ENCODE results near the gene SCRN2.

The SCRN2 gene

DNA sequence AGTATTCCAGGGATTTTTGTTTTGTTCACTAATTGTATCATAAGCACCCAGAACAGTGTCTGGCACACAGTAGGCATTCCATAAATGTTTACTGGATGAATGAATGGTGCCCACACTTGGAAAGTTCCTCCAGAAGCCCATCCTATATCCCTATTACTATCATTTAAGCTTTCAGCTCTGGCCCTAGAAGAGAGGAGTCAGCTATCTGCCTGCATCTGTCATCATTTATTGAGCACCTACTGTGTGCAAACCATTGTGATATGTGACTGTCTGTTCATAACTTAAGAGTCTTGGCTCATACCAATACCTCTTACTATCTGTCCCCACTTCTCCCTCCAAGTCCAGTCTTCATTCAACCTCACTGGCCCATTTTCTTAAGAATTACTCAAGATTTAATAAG is 30.0 kb upstream of the SCRN2 start:
- no peak for DNase-seq

DNA sequence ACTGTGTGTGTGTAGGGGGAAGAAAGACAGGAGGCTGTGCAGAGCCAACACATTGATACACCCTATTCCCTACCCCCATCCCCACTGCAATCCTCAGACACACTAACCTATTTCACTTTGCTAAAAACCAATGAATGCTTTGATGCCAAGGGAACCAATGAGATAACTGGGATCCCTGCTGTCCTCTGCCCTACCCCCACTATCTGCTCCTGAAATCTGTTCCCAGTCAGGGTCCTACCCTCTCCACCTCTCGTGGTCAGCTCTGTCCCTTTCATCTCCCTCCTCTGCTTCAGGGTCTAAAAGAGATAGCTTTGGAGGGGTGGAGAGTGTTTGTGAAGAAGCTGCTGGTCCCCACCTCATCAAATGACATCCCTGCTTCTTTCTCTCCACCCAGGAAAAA is 29.0 kb upstream of the SCRN2 start:
- no peak for DNase-seq

DNA sequence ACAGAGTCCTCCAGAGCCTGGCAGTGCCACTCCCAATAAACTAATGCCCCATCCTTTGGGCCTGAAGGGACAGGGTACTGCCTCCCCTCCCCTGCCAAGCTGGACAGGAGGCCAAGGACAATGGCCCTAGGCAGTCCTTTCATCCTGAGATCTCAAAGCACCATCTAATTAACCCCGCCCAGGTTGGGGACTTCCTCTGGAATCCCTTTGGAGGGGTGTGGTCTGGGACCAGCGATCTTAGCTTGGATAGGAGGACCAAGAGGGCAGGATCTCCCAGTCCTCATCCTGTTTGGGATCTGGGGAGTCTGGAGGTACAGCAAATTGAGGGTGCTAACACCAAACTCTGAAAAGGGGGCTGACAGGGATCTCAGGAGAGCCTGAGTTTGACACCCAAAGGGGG is 28.0 kb upstream of the SCRN2 start:
- DNase-seq, result no peak

DNA sequence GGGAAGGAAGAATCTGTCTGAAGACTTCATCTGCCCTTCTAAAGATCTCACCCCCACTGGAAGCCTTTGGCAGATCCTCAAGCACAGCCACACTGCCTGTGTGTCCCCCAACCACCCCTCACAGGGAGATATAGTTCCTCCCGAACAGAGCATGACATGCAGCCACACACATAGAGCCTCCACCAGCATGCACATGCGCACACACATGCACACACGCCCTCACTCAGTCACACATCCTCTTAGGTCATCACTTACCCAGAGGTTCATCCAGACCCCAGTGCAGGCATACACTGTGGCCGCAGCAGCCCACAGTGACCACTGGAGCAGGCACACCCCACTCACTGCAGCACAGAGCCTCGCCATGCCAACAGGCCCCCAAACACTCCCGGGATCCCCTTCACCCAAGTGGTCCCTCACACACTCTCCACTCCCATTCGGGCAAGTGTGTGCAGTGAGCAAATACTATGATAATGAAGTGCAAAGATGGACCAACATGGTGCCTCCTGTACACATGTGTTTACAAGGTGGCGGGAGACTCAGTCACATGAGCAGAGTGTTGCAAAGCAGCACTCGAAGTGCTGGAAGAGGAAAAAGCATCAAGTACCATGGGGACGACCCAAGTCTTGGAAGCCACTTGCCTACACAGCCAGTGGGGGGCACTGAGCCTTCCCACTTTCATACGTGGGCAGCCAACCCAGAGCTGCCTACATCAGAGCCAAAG is 26.9 kb upstream of the SCRN2 start:
- no peak for DNase-seq

DNA sequence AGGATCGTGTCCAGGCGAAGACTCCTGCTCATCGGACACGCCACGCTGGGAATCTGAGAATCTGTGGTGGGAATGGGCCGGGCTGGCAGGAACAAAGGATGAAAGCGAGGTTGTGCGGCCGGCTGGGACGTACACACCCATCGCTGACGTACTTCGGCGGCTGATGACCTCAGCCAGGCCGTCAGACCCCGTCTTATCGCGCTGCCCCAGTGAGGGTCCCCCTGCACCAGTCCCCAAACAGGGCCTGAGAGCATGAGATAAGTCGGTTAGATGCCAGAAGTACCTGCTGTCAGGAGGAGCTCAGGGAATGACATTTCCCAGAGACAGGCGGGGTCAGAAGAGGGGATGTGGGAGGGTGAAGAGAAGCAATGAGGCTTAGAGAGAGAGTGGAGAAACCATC is 25.9 kb upstream of the SCRN2 start:
- DNase-seq, result no peak

DNA sequence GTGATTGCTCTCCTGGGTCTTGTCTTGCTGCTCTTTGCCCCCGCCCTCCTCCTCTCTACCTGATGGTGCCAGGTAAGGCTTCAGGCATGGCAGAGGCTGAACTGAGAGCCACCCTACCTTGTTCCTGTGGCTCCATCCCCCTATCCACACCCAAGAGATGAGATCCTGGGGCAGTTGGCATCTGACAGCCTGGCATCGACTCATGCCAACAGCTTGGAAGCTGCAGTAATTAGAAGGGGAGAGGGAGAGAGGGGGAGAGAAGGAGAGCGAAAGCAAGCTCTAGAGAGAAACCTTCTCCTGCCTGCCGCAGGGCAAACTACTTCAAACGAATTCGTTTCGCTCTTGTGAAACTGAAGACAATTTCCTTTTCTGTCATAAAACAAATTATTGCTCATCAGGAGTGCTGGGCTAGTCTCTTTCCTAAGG is 23.7 kb upstream of the SCRN2 start:
- no peak for DNase-seq

DNA sequence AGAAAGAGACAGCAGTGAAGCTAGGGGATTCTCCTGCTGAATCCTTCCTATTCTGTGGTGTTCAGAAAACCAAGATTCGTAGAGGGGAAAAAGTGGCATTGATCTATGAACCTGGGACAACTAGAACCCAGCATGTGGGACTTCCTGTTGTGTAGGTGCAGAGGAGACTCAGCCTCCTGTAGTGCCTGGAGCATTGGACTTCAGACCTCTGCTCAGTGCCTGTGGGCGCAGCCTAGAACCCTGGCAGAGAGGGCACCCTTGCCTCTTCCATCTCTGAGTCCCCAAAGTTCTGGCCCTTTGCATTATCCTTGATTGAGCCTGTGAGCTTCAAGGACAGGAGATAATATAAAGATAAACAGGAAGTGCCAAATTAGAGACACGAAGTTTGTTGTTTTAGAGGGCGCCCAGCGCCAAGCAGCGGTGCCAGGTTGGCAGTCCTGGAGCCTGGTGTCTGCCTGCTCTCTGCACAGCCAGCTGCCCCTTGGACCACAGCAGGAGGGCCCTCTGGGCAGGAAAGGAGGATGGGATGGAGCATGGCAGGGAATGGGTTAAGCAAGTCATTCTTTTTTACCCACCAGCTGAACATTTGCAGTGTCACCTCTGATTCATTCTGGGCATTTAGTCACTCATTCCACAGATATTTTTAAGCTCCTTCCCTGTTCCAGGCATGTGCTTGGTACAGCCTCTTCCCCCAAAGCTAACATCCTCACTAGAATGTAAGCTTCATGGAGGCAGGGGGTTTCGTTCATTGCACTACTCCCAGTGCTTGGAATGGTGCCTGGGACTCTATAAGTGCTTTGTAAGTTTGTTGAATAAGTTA is 21.8 kb upstream of the SCRN2 start:
- DNase-seq, result no peak

DNA sequence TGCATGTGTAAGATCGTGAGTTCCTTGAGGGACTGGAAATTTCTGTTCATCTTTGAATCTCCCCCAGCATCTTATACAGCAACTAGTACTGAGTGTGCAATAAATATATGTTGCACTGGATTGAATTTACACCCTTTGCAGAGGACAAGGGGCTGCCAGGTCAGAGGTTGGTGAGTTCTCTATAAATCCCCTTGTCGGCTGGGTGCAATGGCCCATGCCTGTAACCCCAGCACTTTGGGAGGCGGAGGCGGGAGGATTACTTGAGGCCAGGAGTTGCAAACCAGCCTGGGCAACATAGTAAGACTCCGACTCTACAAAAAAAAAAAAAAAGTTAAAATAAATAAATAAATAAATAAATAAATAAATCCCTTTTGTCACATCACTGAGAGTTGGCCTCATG is 19.3 kb upstream of the SCRN2 start:
- DNase-seq, result no peak

DNA sequence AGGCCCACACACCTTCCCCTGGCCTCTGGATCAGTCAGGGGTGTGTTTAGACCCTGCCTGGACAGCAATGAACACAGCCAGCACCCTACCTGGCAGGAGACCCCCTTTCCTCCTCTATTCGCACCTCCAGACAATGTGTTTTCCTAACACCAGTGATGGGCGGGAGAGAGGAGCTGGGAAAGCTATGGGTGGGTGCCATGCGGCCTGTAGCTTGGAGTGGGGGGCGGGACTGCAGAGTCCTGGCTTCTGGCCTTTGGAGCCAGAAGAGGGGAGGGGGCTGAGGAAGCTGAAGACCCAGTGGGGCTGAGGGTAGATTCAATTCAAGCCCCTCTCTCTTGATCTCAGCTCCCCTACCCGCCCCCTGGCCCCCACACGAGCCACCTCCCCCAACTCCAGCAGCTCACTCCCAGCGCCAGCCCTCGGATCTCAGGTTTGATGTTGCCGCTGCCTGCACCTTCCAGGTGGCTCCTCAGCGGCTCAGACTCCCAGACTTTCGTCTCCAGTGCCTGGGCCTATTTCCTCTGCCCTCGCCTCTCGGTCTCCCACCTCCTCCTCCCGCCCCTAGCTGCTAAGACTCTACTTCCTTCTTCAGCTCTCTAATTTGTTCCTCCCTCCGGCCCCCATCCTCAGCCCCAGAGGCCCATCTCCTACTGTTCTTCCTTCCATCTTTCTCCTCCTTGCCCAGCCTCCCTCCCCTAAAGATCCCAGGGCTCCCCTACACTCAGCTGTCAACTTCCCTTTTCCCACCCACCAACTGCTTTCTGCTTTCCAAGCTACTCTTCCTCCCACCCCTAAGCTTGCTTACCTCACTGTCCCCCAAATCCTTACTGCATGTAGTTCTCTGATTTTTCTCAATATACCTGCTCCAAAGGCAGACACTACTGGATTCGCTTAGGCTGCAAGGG is 16.7 kb upstream of the SCRN2 start:
- no peak for DNase-seq

DNA sequence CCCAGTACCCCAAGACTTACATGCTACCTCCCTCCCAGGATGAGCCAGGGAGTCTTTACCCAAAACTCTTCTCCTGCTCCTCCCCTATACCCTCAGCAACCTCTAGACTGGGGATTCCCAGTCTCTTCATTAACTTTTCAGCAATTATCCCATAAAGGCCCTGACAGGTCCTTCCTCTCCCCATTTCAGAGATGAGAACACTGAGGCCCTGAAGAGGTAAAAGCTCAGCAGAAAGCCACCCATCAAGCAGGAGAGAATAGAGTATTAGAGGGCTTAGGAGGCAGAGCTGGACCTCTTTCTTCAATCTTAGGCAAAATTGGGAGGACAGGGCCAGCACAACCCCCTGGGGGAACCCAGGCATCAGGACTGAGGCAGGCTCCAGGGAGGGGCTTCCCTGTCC is 15.8 kb upstream of the SCRN2 start:
- no peak for DNase-seq

DNA sequence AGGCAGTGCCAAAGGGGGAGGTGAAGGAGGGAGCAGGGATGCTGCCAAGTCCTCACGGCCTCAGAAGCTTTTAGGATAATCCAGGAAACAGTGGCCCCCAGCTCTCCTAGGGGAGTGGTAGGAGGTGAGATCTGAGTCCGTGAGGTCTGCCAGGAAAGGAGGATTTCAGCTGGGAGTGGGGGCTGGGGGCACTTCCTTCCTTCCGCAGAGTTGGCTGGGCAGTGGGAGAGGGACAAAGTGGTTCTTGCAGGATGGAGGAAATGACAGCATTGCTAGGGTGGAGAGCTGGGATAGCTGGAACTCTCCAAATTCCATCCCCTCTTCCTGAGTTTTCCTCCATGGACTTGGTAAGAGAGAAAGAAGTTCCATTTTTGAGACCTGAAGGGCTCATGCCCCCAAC is 14.7 kb upstream of the SCRN2 start:
- no peak for DNase-seq

DNA sequence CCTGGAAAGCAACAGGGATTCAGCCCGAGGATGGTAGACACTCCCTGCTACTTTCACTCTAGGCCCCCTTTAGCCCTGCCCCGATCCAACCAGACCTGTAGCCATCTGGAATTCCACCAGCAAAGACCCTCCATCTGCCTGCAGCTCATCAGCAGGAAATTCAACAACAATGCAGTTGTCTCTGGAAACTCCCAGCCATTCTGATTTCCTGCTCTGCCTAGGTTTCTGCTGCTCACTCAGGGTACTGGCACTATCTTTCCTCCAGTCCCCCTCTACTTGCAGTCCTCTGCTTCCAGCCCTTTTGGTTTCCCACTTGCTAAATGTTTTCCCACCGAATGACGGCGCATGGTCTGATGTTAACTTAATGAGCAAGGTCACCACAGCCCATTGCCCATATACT is 12.5 kb upstream of the SCRN2 start:
- DNase-seq, result no peak

DNA sequence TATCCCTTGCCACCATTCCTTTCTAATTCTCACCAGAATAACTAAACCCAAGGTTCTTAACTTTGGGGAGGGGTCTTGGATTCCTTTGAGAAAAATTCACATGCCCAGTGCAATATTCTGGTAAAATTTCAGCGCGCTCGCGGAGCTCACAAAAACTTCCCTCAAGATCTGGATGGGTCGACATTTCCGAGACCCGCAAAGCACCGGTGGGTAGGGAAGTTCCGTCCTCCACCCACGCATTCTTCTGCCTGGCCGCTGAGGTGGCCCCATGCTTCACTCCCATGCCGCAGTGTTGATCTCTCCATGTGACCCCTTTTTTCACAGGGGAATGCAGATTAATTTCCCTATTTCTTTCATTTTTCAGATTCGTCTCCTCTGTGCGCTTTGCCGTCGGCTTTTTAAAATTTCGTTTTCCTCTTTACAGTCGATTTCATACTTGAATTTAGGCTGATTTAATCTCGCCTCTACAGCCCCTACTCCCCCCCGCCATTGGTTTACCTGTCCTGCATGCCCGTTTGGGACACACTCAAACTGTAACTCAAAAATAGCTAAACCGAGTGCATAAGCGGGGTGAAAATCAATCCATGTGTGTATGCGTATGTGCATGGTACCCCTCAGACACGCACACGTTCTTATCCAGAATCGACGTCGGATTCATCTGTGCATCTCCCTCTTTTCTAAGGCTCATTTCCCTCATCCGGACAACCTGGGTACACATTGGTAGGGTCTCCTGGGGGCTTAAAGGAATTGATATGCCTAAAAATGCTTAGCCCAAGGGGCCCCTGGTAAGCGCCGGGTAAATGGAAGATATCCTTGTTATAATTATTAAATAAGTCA is 11.3 kb upstream of the SCRN2 start:
- DNase-seq, result no peak

DNA sequence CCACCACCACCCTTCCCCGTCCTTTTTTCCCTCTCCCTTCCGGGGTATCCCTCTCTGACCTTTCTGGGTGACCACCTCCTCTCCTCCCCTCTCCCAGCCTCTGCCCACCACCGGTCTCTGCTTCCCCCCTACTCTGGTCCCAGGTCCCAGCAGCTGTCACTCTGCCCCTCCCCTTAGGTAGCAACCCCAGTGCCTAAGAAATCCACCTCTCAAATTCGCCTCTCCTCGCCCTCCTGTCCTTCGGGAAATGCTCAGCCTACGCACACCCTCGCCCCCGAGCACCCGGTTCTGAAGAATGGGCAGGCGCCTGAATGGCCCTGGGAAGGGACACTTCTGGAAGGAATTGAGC is 10.7 kb upstream of the SCRN2 start:
- DNase-seq, result no peak

DNA sequence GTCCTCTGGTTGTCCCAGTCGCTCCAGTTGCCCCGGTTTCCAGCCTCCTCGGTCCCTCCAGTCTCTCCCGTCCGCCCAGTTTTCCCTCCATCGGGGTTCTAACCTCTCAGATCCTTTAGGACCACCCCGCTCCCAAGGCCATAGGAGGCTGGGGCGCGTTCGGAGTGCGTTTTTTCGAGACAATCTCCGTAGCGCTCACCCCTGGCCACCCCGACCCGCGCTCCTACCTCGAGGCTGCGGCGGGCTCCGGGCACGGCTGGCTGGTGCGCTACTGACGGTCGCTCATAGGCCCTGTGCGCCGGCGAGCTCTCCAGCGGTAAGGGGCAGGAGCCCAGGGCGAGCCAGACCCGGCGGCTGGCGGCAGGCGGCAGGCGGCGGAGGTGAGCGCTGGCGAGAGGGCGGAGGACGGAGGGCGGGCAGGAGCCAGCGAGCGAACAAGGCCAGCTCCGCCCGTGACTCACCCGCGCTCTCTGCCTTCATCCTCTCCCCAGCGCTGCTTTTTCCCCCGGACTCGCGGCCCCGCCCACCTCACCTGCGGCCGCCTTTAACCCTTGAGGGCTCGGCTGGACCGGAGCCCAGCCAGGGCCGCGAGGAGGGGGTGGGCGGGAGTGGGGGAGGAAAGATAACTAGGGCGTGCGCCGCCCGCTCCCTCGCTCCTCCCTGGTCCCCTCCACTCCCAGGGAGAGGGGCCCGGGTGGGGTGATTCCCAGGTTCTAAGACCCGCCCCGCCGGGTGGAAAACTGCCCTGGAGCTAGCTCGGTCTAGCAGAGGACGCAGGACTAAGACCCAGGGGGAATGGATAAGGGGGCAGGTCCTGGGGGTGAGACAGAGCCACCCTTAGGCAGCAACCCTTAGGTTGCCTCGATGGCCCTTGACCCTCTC is 9.9 kb upstream of the SCRN2 start, which contains the start of gene SP6:
SP6 (minus strand) TSS at position 472 of the 882 bp plus-strand sequence. CDS start 2,734 bp downstream, outside the sequence.
- peak; percentile 75 for DNase-seq

DNA sequence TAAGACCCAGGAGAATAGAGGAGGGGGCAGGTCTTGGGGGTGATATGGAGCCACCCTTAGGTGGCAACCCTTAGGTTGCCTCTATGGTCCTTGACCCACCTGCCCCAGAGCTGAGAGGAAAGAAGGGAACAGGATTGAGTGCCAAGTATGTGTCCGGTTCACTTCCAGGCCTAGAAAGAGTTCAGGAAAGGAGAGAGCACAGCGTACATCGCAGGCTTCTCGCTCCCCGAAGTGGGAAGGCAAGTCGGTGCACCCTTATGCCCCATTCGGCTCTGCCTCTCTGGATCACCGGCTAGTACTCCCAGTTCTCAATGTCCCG is 9.3 kb upstream of the SCRN2 start:
- no peak for DNase-seq

DNA sequence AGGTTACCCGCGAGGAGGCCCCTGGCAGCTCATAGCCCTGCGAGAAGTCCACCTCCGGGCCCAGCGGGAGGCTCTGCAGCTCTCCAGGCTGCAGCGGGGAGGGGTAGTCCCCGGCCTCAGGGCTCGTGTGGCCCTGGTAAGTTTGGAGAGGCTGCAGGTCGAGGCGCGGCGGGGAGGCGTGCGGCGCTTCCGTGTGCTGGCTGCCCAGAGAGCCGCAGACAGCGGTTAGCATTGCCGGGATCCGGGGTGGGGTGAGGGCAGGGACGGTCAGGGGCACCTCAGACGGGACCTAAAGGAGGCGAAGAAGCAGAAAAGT is 7.1 kb upstream of the SCRN2 start:
- no peak for DNase-seq

DNA sequence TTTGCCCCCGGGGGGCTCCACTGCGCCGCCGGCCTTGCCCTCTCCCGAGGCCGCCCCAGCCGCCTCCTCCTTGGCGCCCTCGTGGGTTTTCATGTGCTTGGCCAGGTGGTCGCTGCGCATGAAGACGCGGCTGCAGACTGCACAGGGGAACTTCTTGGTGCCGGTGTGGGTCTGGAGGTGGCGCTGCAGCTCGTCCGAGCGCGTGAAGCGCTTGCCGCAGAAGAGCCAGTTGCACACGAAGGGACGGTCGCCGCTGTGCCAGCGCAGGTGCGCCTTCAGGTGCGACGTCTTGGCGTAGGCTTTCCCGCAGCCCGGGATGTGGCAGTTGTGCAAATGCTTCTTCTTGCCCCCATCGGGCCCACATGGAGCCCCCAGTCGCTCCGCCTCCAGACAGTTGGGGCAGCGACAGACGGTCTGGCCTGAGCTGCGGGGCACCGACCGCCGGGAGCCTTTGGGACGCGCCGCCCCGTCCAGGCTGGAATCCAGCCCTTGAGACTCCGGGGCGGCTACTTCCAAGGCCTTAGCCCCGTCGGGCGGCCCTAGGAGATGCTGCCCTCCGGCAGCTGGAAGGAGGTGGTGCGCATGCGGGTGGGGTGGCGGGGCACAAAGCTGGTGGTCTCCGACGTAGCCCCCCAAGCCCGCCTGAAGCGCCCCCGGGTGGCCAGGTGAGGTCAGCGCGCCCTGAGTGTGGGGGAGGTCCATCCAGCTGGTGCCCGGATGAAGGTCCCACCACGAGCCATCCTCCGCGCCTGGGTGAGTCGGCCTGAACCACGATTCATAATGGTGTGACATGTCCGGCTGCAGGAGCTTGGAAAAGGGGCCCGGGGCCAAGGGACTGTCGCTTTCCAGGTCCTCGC is 6.5 kb upstream of the SCRN2 start:
- DNase-seq, result peak; percentile 46

DNA sequence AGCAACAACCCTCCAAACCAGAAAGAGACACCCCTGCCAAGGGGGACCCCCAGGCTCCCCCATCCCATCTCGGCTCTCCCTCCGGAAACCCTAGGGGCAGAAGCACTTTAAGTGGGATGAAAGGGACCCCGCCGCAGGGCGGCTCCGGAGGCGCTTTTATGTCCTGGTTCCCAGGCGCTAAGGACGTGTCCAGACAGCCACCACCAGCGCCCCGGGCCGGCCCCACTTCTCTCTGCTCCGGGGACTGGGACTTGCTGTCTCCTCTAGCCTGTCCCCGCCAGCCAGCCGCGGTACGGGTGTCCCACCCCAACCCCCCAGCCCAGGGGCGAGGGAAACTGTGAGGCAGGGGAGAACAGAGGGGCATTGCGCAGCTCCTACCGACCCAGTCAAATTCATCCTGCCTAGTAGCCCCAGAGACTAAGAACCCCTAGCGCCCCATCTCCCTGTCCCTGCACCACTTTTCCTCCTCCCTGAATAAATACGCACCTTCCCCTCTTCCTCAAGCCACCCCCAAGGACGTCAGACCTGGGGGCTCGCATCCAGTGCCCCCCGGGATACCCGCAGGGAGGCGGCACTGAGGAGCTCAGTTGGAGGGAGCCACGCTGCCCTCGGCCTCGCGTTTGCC is 5.8 kb upstream of the SCRN2 start:
- no peak for DNase-seq

DNA sequence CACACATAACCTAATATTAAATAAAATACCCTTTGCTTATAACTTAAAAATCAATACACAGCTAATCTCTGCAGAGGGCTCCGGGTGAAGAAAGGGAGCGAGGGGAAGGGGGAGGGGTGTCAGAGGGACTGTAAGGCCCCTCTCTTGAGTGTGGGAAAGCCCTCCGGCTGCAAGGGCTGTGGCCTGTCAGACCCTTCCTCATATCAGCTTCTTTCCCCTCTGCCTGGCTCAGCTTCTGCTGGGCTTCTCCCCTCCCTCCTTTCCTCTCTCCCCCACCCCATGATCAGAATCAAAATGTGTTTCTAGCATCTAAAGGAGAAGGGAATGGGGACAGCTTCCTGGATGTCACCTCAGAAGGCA is 4.6 kb upstream of the SCRN2 start:
- no peak for DNase-seq
